ENCODE measurements around the gene DCC.

The DCC gene

DNA sequence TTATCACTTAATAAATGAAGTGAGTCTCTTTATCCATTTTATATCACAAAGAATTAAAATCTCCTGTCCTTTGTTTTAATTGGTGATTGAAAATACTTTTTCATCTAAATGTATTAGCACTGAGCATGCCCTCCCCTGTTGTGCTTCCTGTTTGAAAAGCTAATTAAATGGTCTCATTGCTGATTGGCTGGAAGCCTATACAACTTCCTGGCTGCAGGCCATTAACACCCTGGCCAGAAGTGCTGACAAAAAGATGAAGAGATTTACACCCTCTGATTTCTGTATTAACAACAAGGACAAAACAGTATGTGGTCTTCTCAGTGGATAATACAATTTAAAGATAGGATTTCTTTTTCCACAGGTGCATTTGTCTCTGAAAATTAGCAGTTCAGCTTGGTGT is 548.0 kb downstream of the DCC start:
- no peak for DNase-seq
- no peaks in the 10 kb centered on the region for H3K9me3 ChIP-seq (ENCODE audit: control insufficient read depth, low read length)
- no peaks in the 10 kb centered on the region for H3K4me1 ChIP-seq (ENCODE audit: control insufficient read depth, insufficient read depth, low read length, poor library complexity, severe bottlenecking)
- no peak overlapping the region for H3K27ac ChIP-seq (ENCODE audit: insufficient read depth, low read length, poor library complexity, severe bottlenecking)
- H3K4me3 ChIP-seq (ENCODE audit: insufficient read depth, low read depth, low read length, poor library complexity, severe bottlenecking): no peak overlapping the region
- no peaks in the 10 kb centered on the region for H3K36me3 ChIP-seq (ENCODE audit: control insufficient read depth, insufficient read depth, low read length)
- no peaks in the 10 kb centered on the region for H3K27me3 ChIP-seq (replicated peaks; ENCODE audit: control insufficient read depth, insufficient read depth, low read length, poor library complexity, severe bottlenecking)

DNA sequence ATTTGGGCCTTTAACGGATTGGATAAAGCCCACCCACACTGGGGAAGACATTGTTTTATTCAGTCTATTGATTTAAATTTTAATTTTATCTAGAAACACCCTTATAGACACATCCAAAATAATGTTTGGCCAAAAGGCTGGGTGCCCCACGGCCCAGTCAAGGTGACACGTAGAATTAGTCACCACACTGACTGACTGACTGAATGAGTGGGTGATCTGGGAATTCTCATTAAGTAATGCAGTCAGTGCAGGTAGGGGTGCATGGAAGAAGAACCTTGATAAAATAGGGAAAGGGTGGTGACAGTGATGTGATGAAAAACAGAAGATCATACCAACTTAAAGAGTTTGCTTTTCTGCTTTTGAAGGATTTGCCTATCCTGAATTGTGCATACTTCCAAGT is 554.8 kb downstream of the DCC start:
- Histone ChIP-seq H3K4me1 (ENCODE audit: control insufficient read depth, insufficient read depth, low read length, poor library complexity, severe bottlenecking) (no peaks in the 10 kb centered on the region), H3K4me3 (ENCODE audit: insufficient read depth, low read depth, low read length, poor library complexity, severe bottlenecking) (no peak overlapping the region), H3K9me3 (ENCODE audit: control insufficient read depth, low read length) (no peaks in the 10 kb centered on the region), H3K27me3 (replicated peaks; ENCODE audit: control insufficient read depth, insufficient read depth, low read length, poor library complexity, severe bottlenecking) (no peaks in the 10 kb centered on the region), H3K36me3 (ENCODE audit: control insufficient read depth, insufficient read depth, low read length) (no peaks in the 10 kb centered on the region), H3K27ac (ENCODE audit: insufficient read depth, low read length, poor library complexity, severe bottlenecking) (no peak overlapping the region)
- no peak for DNase-seq

- no peaks in the 10 kb centered on the region for H3K9me3 ChIP-seq (ENCODE audit: control insufficient read depth, low read length)
- H3K4me1 ChIP-seq (ENCODE audit: control insufficient read depth, insufficient read depth, low read length, poor library complexity, severe bottlenecking): no peaks in the 10 kb centered on the region
- H3K4me3 ChIP-seq (ENCODE audit: insufficient read depth, low read depth, low read length, poor library complexity, severe bottlenecking): no peak overlapping the region
- DNase-seq: no peak
- no peaks in the 10 kb centered on the region for H3K36me3 ChIP-seq (ENCODE audit: control insufficient read depth, insufficient read depth, low read length)
- H3K27ac ChIP-seq (ENCODE audit: insufficient read depth, low read length, poor library complexity, severe bottlenecking): no peak overlapping the region
- H3K27me3 ChIP-seq (replicated peaks; ENCODE audit: control insufficient read depth, insufficient read depth, low read length, poor library complexity, severe bottlenecking): no peaks in the 10 kb centered on the region
Observed at GRCh38 chr18:52897611-52898484, 557.9 kb downstream of the DCC start.

DNA sequence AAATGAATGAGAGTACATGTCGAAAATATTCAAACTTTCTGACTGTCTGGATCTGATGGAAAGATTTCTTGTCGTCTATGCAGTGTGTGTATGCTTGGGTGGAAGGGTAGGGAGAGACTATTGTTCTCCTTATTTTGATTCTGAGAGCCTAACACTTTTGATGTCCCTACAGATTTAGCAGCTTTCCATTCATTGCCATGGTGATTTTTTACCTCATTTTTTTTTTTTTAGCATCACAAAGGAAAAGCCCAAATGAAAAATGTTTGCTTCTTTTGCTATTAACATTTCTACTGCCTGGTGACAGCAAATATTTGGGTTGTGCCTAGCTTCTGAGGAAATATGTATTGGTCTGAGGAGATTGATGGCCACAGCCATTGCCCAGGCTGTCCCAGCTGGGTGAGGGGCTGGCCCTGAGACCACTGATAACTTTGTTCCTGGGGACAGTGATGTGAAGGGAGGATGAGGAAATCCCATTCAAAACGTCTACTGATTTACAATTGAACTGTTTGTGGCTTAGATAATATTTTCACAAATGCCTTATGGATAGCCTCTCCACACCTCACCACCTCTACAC is 558.6 kb downstream of the DCC start:
- Histone ChIP-seq H3K27me3 (replicated peaks; ENCODE audit: control insufficient read depth, insufficient read depth, low read length, poor library complexity, severe bottlenecking) (no peaks in the 10 kb centered on the region), H3K4me3 (ENCODE audit: insufficient read depth, low read depth, low read length, poor library complexity, severe bottlenecking) (no peak overlapping the region), H3K27ac (ENCODE audit: insufficient read depth, low read length, poor library complexity, severe bottlenecking) (no peak overlapping the region), H3K4me1 (ENCODE audit: control insufficient read depth, insufficient read depth, low read length, poor library complexity, severe bottlenecking) (no peaks in the 10 kb centered on the region), H3K9me3 (ENCODE audit: control insufficient read depth, low read length) (no peaks in the 10 kb centered on the region), H3K36me3 (ENCODE audit: control insufficient read depth, insufficient read depth, low read length) (no peaks in the 10 kb centered on the region)
- DNase-seq: no peak

GRCh38 chr18:52902188-52902587 is 562.2 kb downstream of the DCC start:
- DNase-seq: no peak
- Histone ChIP-seq H3K4me3 (ENCODE audit: insufficient read depth, low read depth, low read length, poor library complexity, severe bottlenecking) (no peak overlapping the region), H3K27me3 (replicated peaks; ENCODE audit: control insufficient read depth, insufficient read depth, low read length, poor library complexity, severe bottlenecking) (no peaks in the 10 kb centered on the region), H3K9me3 (ENCODE audit: control insufficient read depth, low read length) (no peaks in the 10 kb centered on the region), H3K36me3 (ENCODE audit: control insufficient read depth, insufficient read depth, low read length) (no peaks in the 10 kb centered on the region), H3K27ac (ENCODE audit: insufficient read depth, low read length, poor library complexity, severe bottlenecking) (no peak overlapping the region), H3K4me1 (ENCODE audit: control insufficient read depth, insufficient read depth, low read length, poor library complexity, severe bottlenecking) (no peaks in the 10 kb centered on the region)

DNA sequence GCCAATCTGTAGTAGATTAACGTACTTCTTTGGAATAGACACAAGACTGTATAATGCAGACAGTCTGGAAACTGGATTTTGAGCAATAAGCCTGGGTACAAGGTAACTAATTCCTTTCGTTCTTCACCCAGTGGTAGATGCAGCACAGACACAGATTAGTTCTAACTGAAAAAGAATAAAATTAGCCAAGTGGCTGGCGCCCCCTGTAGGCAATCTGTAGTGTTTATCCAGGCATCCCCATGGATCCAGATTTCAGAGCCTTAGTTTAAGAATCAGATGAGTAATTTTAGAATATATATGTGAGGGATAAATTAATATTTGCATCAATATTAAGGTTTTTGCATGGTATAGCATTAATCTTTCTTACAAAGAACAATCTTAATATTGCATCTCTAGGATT is 563.9 kb downstream of the DCC start:
- no peaks in the 10 kb centered on the region for H3K27me3 ChIP-seq (replicated peaks; ENCODE audit: control insufficient read depth, insufficient read depth, low read length, poor library complexity, severe bottlenecking)
- no peak for DNase-seq
- H3K4me1 ChIP-seq (ENCODE audit: control insufficient read depth, insufficient read depth, low read length, poor library complexity, severe bottlenecking): no peaks in the 10 kb centered on the region
- H3K4me3 ChIP-seq (ENCODE audit: insufficient read depth, low read depth, low read length, poor library complexity, severe bottlenecking): no peak overlapping the region
- H3K36me3 ChIP-seq (ENCODE audit: control insufficient read depth, insufficient read depth, low read length): no peaks in the 10 kb centered on the region
- H3K27ac ChIP-seq (ENCODE audit: insufficient read depth, low read length, poor library complexity, severe bottlenecking): no peak overlapping the region
- H3K9me3 ChIP-seq (ENCODE audit: control insufficient read depth, low read length): no peaks in the 10 kb centered on the region

DNA sequence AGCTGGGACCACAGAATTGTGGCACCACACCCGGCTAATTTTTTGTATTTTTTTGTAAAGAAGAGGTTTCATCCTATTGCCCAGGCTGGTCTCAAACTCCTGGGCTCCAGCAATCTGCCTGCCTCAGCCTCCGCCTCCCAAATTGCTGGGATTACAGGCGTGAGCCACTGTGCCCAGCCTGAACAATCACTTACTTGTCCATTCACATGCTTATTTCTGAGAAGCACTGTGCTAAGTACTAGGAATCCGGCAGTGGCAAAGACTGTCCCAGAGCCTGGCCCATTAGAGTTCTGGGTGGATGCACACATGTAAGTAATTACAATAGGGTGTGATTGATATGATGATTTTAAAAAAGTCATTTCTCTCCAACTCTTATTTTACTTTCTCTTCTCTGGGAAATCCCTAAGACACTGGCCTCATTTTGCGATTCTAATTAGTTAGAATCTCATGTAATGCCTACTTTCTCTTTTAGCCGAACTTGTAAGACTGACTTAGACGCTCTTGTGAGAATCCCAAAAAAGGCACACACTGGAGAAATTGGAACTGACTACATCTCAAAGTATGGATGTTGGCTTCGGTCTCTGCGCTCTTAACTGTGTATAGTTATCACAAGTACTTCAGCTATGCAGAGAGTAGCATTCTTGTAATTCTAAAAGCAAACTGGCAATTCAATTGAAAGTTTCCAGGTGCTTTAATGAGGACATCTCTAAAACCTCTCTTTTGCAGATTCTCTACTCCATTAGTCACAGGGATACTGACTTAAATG is 567.7 kb downstream of the DCC start:
- DNase-seq: no peak
- Histone ChIP-seq H3K9me3 (ENCODE audit: control insufficient read depth, low read length) (no peaks in the 10 kb centered on the region), H3K4me3 (ENCODE audit: insufficient read depth, low read depth, low read length, poor library complexity, severe bottlenecking) (no peak overlapping the region), H3K36me3 (ENCODE audit: control insufficient read depth, insufficient read depth, low read length) (no peaks in the 10 kb centered on the region), H3K4me1 (ENCODE audit: control insufficient read depth, insufficient read depth, low read length, poor library complexity, severe bottlenecking) (no peaks in the 10 kb centered on the region), H3K27me3 (replicated peaks; ENCODE audit: control insufficient read depth, insufficient read depth, low read length, poor library complexity, severe bottlenecking) (no peaks in the 10 kb centered on the region), H3K27ac (ENCODE audit: insufficient read depth, low read length, poor library complexity, severe bottlenecking) (no peak overlapping the region)

GRCh38 chr18:52914148-52914547 is 574.2 kb downstream of the DCC start:
- Histone ChIP-seq H3K4me3 (ENCODE audit: insufficient read depth, low read depth, low read length, poor library complexity, severe bottlenecking) (no peak overlapping the region), H3K27ac (ENCODE audit: insufficient read depth, low read length, poor library complexity, severe bottlenecking) (no peak overlapping the region), H3K4me1 (ENCODE audit: control insufficient read depth, insufficient read depth, low read length, poor library complexity, severe bottlenecking) (no peaks in the 10 kb centered on the region), H3K27me3 (replicated peaks; ENCODE audit: control insufficient read depth, insufficient read depth, low read length, poor library complexity, severe bottlenecking) (no peaks in the 10 kb centered on the region), H3K36me3 (ENCODE audit: control insufficient read depth, insufficient read depth, low read length) (no peaks in the 10 kb centered on the region), H3K9me3 (ENCODE audit: control insufficient read depth, low read length) (no peaks in the 10 kb centered on the region)
- DNase-seq: no peak

DNA sequence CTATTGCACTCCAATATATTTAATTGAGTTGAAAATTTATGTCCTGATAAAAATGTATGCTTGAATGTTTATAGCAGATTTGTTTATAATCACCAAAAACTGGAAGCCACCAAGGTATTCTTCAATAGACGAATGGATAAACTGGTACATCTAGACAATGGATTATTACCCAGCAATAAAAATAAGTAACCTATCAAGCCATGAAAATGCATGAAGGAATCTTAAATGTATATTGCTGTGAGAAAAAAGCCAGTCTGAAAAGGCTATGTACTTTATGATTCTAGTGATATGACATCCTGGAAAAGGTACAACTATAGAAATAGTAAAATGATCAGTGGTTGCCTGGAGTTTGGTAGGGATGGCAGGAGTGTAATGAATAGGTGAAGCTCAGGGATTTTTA is 580.7 kb downstream of the DCC start:
- no peak overlapping the region for H3K27ac ChIP-seq (ENCODE audit: insufficient read depth, low read length, poor library complexity, severe bottlenecking)
- DNase-seq: no peak
- no peaks in the 10 kb centered on the region for H3K27me3 ChIP-seq (replicated peaks; ENCODE audit: control insufficient read depth, insufficient read depth, low read length, poor library complexity, severe bottlenecking)
- no peaks in the 10 kb centered on the region for H3K36me3 ChIP-seq (ENCODE audit: control insufficient read depth, insufficient read depth, low read length)
- no peaks in the 10 kb centered on the region for H3K9me3 ChIP-seq (ENCODE audit: control insufficient read depth, low read length)
- no peaks in the 10 kb centered on the region for H3K4me1 ChIP-seq (ENCODE audit: control insufficient read depth, insufficient read depth, low read length, poor library complexity, severe bottlenecking)
- no peak overlapping the region for H3K4me3 ChIP-seq (ENCODE audit: insufficient read depth, low read depth, low read length, poor library complexity, severe bottlenecking)

DNA sequence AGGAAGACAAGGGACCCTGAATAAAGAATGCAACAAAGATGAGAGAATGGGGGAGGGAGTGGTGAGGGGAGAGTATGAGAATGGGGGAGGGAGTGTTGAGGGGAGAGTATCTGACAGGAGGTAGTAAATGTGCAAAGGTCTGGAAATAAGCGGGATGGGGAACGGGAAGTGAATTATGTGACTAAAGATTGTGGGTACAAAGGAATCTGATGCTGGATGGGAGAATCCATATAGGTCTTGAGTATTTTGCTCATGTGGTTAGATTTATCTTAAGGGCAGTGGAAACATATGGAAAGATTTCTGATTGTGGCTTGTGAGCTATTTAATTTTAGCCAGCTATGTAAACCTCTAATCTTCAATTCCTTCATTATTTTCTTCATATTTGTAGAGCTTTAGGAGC is 593.4 kb downstream of the DCC start:
- H3K27me3 ChIP-seq (replicated peaks; ENCODE audit: control insufficient read depth, insufficient read depth, low read length, poor library complexity, severe bottlenecking): no peaks in the 10 kb centered on the region
- DNase-seq: no peak
- no peaks in the 10 kb centered on the region for H3K36me3 ChIP-seq (ENCODE audit: control insufficient read depth, insufficient read depth, low read length)
- H3K27ac ChIP-seq (ENCODE audit: insufficient read depth, low read length, poor library complexity, severe bottlenecking): no peak overlapping the region
- no peaks in the 10 kb centered on the region for H3K9me3 ChIP-seq (ENCODE audit: control insufficient read depth, low read length)
- no peak overlapping the region for H3K4me3 ChIP-seq (ENCODE audit: insufficient read depth, low read depth, low read length, poor library complexity, severe bottlenecking)
- no peaks in the 10 kb centered on the region for H3K4me1 ChIP-seq (ENCODE audit: control insufficient read depth, insufficient read depth, low read length, poor library complexity, severe bottlenecking)
